Activated CD4-positive, alpha-beta memory T cell treated with anti-CD3 and anti-CD28 coated beads, Interleukin-2, amount 10 ng/mL, durations not matched to agents 7 days and 5 days (primary cell): ENCODE results near the gene CES3. TPM values are rescaled to one million over a fixed set of nuclear protein-coding genes. Genes with fewer than 3 reads are reported as not detected.
A peak's percentile ranks its signal among the peaks of the same experiment; 100 is the strongest.
"Not testable (repeated sequence)": the region's sequence is repeated elsewhere in the genome, so short reads cannot be mapped to it uniquely, and the experiment has no call there.

Experiments
- CTCF ChIA-PET: fragments of 350-600 bp; sonication (Branson Sonifier 250); formaldehyde crosslinking; loops from one replicate; lab custom pipeline; 2021; ENCODE audit warnings: antibody characterized with exemption, inconsistent platforms; lab: Charles Lee
- POLR2A ChIA-PET: fragments of 350-600 bp; sonication (Branson Sonifier 250); formaldehyde crosslinking; loops from one replicate; lab custom pipeline; 2021; ENCODE audit warnings: antibody characterized with exemption; lab: Charles Lee
- DNase-seq: peaks from one replicate; pipeline ENCODE4 v3.0.0-alpha.2; 2020
- H3K27ac Mint-ChIP-seq: one replicate; pipeline ENCODE4 v1.8.0; 2021; ENCODE audit warnings: mild to moderate bottlenecking, mixed read lengths
- H3K27me3 Mint-ChIP-seq: one replicate; pipeline ENCODE4 v1.8.0; 2021; ENCODE audit warnings: mixed read lengths
- H3K36me3 Mint-ChIP-seq: one replicate; pipeline ENCODE4 v1.8.0; 2021; ENCODE audit warnings: low read depth, mixed read lengths
- H3K4me1 Mint-ChIP-seq: one replicate; pipeline ENCODE4 v1.8.0; 2021; ENCODE audit warnings: mixed read lengths
- H3K4me3 Mint-ChIP-seq: one replicate; pipeline ENCODE4 v1.8.0; 2021; ENCODE audit warnings: mild to moderate bottlenecking, mixed read lengths
- H3K9me3 Mint-ChIP-seq: one replicate; pipeline ENCODE4 v1.8.0; 2021; ENCODE audit warnings: mixed read lengths
- total RNA-seq, 2 experiments: library from RNA; stranded (reverse); gene quantifications; one replicate each; pipeline ENCODE4 v1.2.3, GENCODE V29; 2021

The CES3 gene
- total RNA-seq, 2 experiments from 2014 or later: 6.1 to 6.3 TPM

- peaks cover 9% of the 10 kb centered on the region for H3K9me3 Mint-ChIP-seq
- no peak for DNase-seq
- ChIA-PET CTCF (interaction anchor here (0.6 to 1.7 kb wide), 7 partner anchors 11 to 327 kb away, joined by 3 to 7 read pairs (median 4); partner anchors contain the start of gene CES3), POLR2A (interaction anchor here (1.4 kb wide), 1 partner anchor 210 kb away, joined by 4 read pairs; no protein-coding TSS in a partner anchor)
- H3K4me1 Mint-ChIP-seq: peaks cover 42% of the 10 kb centered on the region
- peaks cover 27% of the 10 kb centered on the region for H3K27me3 Mint-ChIP-seq
- H3K27ac Mint-ChIP-seq: no peak overlapping the region
- peaks cover 7% of the 10 kb centered on the region for H3K36me3 Mint-ChIP-seq
- H3K4me3 Mint-ChIP-seq: no peak overlapping the region
These were observed 10.6 kb upstream of the CES3 start for GRCh38 chr16:66950437-66950836.

DNA sequence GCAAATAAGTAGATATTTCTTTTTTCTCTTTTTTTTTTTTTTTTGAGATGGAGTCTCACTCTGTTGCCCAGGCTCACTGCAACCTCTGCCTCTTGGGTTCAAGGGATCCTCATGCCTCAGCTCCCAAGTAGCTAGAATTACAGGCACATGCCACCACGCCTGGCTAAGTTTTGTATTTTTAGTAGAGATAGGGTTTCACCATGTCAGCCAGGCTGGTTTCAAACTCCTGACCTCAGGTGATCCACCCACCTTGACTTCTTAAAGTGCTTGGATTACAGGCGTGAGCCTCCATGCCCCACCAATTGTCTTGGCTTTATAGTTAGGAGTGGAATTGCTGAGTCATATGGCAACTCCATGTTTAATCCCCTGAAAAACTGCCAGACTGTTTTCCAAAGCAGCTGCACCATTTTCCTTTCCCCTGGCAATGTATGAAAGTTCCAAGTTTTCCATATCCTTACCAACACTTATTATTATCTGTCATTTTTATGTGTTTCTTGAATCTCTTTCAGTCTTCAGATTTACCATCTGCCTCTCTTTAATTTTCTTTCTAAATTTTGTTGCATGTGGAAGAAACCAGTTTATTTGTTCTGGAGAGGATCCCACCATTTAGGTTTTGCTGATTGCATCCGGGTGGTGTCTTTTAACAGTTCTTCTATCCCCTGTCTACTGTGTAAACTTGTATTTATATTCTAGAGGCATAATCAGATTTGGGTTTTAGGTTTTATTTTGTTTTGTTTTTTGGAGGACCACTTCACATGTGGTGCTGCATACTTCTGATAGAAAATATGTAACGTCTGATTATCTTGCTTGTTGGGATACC is 9.9 kb upstream of the CES3 start:
- no peak overlapping the region for H3K4me3 Mint-ChIP-seq
- ChIA-PET POLR2A (interaction anchor here (1.4 kb wide), 1 partner anchor 193 kb away, joined by 3 read pairs; no protein-coding TSS in a partner anchor), CTCF (interaction anchor here (0.7 to 1.7 kb wide), 3 partner anchors 10 to 234 kb away, joined by 3 to 7 read pairs (median 5); partner anchors contain the start of gene CES3)
- no peak overlapping the region for H3K27ac Mint-ChIP-seq
- DNase-seq: no peak
- peaks cover 9% of the 10 kb centered on the region for H3K9me3 Mint-ChIP-seq
- H3K4me1 Mint-ChIP-seq: peaks cover 42% of the 10 kb centered on the region
- H3K27me3 Mint-ChIP-seq: peaks cover 27% of the 10 kb centered on the region
- peaks cover 7% of the 10 kb centered on the region for H3K36me3 Mint-ChIP-seq

DNA sequence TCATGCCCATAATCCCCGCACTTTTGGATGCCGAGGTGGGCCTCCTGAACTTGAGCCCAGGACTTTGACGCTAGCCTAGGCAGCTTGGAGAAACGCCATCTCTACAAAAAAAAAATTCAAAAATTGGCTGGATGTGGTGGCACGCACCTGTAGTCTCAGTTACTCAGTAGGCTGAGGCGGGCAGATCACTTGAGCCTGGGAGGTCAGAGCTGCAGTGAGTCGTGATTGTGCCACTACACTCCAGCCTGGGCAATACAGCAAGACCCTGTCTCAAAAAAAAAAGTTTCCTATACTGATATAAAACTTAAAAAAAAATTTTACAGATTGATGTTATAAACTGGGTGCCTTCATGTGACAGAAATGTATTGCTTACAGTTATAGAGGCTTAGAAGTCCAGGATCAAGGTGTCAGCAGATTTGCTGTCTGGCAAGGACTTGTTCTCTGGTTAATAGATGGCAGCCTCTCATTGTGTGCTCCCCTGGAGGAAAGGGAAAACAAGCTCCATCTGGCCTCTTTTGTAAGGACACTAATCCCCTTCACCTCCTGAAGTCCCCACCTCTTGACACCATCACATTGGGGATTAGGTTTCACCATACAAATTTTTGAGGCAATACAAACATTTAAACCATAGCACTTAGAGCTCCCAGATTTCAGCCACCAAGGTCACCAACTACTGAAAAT is 8.5 kb upstream of the CES3 start:
- peaks cover 27% of the 10 kb centered on the region for H3K27me3 Mint-ChIP-seq
- no peak overlapping the region for H3K27ac Mint-ChIP-seq
- peaks cover 39% of the 10 kb centered on the region for H3K4me1 Mint-ChIP-seq
- H3K36me3 Mint-ChIP-seq: peaks cover 7% of the 10 kb centered on the region
- ChIA-PET CTCF (interaction anchor here (0.6 to 2.6 kb wide), 9 partner anchors 8 to 232 kb away, joined by 3 to 20 read pairs (median 3); partner anchors contain the start of genes CES3 and MATCAP1), POLR2A (interaction anchor here (1.4 kb wide), 1 partner anchor 192 kb away, joined by 3 read pairs; no protein-coding TSS in a partner anchor)
- H3K4me3 Mint-ChIP-seq: no peak overlapping the region
- H3K9me3 Mint-ChIP-seq: peaks cover 9% of the 10 kb centered on the region
- DNase-seq: no peak

GRCh38 chr16:66953462-66954096 is 7.5 kb upstream of the CES3 start:
- Mint-ChIP-seq H3K27me3 (peaks cover 21% of the 10 kb centered on the region), H3K4me1 (peaks cover 40% of the 10 kb centered on the region), H3K9me3 (peaks cover 9% of the 10 kb centered on the region), H3K4me3 (no peak overlapping the region), H3K27ac (no peak overlapping the region), H3K36me3 (peaks cover 7% of the 10 kb centered on the region)
- CTCF ChIA-PET: interaction anchor here (0.6 to 2.6 kb wide), 20 partner anchors 10 to 273 kb away, joined by 3 to 20 read pairs (median 4); partner anchors contain the start of genes E2F4, MATCAP1 and TMEM208
- no peak for DNase-seq
- POLR2A ChIA-PET: interaction anchor here (0.6 kb wide), 1 partner anchor 65 kb away, joined by 3 read pairs; no protein-coding TSS in a partner anchor

DNA sequence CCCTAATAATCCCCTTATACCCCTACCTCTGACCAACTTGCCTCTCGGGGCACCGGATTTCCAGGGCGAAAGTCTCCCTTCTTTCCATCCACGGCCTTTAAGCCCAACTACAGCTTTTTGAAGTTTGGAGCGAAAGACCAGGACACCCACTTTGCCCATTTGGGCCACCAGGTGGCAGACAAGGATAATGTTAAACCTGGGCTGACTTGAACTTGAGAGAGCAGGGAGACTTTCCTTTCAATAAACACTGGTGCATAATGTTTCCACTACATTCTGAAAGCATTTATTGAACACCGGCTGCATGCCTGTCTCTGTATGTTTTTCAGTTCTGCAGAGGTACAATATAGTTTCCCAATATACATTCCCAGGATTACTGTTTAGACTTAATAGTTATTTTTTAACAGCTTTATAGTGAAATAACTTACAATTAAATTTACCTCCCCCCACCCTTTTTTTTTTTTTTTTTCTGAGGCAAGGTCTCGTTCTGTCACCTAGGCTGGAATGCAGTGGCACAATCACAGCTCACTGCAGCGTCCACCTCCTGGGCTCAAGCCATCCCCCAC is 6.9 kb upstream of the CES3 start:
- no peak overlapping the region for H3K4me3 Mint-ChIP-seq
- ChIA-PET CTCF (interaction anchor here (0.7 to 2.6 kb wide), 18 partner anchors 9 to 272 kb away, joined by 3 to 20 read pairs (median 4); partner anchors contain the start of genes E2F4, MATCAP1 and TMEM208), POLR2A (interaction anchor here (0.6 kb wide), 1 partner anchor 64 kb away, joined by 3 read pairs; no protein-coding TSS in a partner anchor)
- H3K4me1 Mint-ChIP-seq: peaks cover 43% of the 10 kb centered on the region
- peak; percentile 86 for DNase-seq
- peaks cover 9% of the 10 kb centered on the region for H3K9me3 Mint-ChIP-seq
- peaks cover 17% of the 10 kb centered on the region for H3K27me3 Mint-ChIP-seq
- no peak overlapping the region for H3K27ac Mint-ChIP-seq
- peaks cover 7% of the 10 kb centered on the region for H3K36me3 Mint-ChIP-seq

- DNase-seq, H3K4me3 Mint-ChIP-seq, H3K9me3 Mint-ChIP-seq, H3K27ac Mint-ChIP-seq, H3K36me3 Mint-ChIP-seq, POLR2A ChIA-PET: not testable (repeated sequence)
- CTCF ChIA-PET: interaction anchor here (2.4 to 3.1 kb wide), 2 partner anchors 200 to 230 kb away, joined by 8 to 20 read pairs; no protein-coding TSS in a partner anchor
- peaks cover 11% of the 10 kb centered on the region for H3K27me3 Mint-ChIP-seq
- peaks cover 39% of the 10 kb centered on the region for H3K4me1 Mint-ChIP-seq
These were observed 5.5 kb upstream of the CES3 start for GRCh38 chr16:66955363-66956153.

GRCh38 chr16:66956154-66956457 is 5.0 kb upstream of the CES3 start:
- H3K4me3 Mint-ChIP-seq, H3K27ac Mint-ChIP-seq, DNase-seq, POLR2A ChIA-PET, H3K36me3 Mint-ChIP-seq, H3K9me3 Mint-ChIP-seq: not testable (repeated sequence)
- CTCF ChIA-PET: interaction anchor here (2.4 to 3.1 kb wide), 2 partner anchors 199 to 229 kb away, joined by 8 to 20 read pairs; no protein-coding TSS in a partner anchor
- peaks cover 11% of the 10 kb centered on the region for H3K27me3 Mint-ChIP-seq
- H3K4me1 Mint-ChIP-seq: peaks cover 43% of the 10 kb centered on the region

DNA sequence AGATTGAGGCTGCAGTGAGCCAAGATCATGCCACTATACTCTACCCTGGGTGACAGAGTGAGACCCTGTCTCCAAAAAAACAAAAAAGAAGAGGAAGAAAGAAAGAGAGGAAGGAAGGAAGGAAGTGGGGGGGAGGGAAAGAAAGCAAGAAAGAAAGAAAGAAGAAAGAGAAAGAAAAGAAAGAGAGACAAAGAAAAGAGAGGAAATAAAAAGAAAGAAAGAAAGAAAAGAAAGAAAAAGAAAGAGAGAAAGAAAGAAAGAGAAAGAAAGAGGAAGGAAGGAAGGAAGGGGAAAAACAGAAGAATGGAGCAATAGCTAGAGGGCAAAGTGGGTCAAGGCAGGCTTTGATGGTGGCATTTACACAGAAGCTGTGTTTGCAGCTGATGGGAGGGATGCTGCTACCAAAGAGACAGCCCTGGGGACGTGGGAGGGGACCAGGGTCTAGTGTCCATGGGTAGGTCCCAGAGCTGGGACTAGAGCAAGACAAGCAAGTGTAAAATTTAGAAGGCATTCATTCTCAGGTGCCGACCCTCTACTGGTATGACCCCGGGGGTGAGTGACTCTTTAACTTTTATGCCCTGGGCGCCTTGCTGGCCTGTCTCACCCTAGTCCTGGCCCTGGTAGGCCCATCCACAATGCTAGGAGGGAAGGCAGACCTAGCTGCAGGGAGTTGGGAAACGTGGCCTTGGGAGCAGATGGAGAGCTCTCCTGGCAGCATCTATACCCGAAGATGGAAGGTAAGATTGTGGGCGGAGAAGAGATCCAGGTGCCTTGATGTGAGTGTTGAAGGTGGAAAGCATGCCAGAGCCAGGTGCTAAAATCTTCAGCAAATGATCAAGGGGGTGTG is 2.0 kb upstream of the CES3 start:
- no peaks in the 10 kb centered on the region for H3K9me3 Mint-ChIP-seq
- H3K27ac Mint-ChIP-seq: no peak overlapping the region
- no peaks in the 10 kb centered on the region for H3K36me3 Mint-ChIP-seq
- POLR2A ChIA-PET: interaction anchor here (0.8 kb wide), 1 partner anchor 146 kb away, joined by 3 read pairs; no protein-coding TSS in a partner anchor
- no peak for DNase-seq
- no peaks in the 10 kb centered on the region for H3K27me3 Mint-ChIP-seq
- CTCF ChIA-PET: interaction anchor here (1.0 to 3.2 kb wide), 7 partner anchors 17 to 199 kb away, joined by 3 to 20 read pairs (median 9); no protein-coding TSS in a partner anchor
- no peak overlapping the region for H3K4me3 Mint-ChIP-seq
- peaks cover 46% of the 10 kb centered on the region for H3K4me1 Mint-ChIP-seq

DNA sequence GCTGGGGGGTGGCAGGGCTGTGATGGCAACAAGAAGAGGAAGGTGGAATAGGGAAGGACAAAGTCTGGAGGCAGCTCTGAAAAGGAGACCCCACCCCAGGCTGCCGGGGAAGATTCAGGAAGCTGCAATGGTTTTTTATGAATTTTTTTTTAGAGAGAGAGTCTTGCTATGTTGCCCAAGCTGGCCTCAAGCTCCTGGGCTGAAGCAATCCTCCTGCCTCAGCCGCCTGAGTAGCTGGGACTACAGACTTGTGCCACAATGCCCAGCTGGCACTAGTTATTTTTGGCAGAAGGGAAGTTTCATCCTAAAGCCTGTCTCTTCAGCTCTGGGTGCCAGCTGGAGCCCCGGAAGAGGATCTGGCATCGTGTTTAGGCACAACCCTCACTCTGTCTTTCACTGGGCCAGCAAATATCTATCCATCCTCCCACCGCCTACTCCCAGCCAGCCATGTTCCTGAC is 1.3 kb upstream of the CES3 start:
- no peaks in the 10 kb centered on the region for H3K9me3 Mint-ChIP-seq
- POLR2A ChIA-PET: interaction anchor here (0.8 kb wide), 1 partner anchor 145 kb away, joined by 3 read pairs; no protein-coding TSS in a partner anchor
- no peak overlapping the region for H3K27ac Mint-ChIP-seq
- H3K4me1 Mint-ChIP-seq: peaks cover 44% of the 10 kb centered on the region
- DNase-seq: no peak
- H3K4me3 Mint-ChIP-seq: no peak overlapping the region
- CTCF ChIA-PET: interaction anchor here (1.3 to 3.2 kb wide), 9 partner anchors 10 to 198 kb away, joined by 3 to 18 read pairs (median 7); partner anchors contain the start of gene B3GNT9
- H3K36me3 Mint-ChIP-seq: no peaks in the 10 kb centered on the region
- no peaks in the 10 kb centered on the region for H3K27me3 Mint-ChIP-seq

DNA sequence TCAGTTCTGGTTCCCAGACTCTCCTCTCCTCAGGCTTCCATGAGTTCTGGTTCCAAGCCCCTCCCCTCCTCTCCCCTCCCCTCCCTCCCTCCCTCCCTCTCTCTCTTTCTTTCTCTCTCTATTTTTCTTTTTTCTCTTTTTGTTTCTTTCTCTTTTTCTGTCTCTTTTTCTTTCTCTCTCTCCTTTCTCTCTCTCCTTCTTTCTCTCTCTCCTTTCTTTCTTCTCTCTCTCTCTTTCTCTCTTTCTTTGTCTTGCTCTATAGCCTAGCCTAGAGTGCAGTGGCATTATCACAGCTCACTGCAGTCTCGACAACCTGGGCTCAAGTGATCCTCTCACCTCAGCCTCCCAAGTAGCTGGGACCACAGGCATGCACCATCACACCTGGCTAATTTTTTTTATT is 796 bp upstream of the CES3 start:
- Mint-ChIP-seq H3K9me3 (no peaks in the 10 kb centered on the region), H3K27me3 (peaks cover 2% of the 10 kb centered on the region), H3K4me3 (no peak overlapping the region), H3K36me3 (no peaks in the 10 kb centered on the region), H3K27ac (no peak overlapping the region), H3K4me1 (peaks cover 44% of the 10 kb centered on the region)
- POLR2A ChIA-PET: no interaction called here
- CTCF ChIA-PET: interaction anchor here (0.7 to 3.2 kb wide), 15 partner anchors 8 to 421 kb away, joined by 3 to 29 read pairs (median 8); partner anchors contain the start of gene B3GNT9
- no peak for DNase-seq
